ENCODE measurements around the gene INTS13. TPM values are rescaled to one million over a fixed set of nuclear protein-coding genes. Genes with fewer than 3 reads are reported as not detected.
"Not testable (repeated sequence)": the region's sequence is repeated elsewhere in the genome, so short reads cannot be mapped to it uniquely, and the experiment has no call there.

The INTS13 gene
- total RNA-seq, 1 donor from 2014 or later = 24.4 TPM

GRCh38 chr12:26971963-26972362 lies 34.2 kb upstream of the INTS13 start:
- Histone ChIP-seq H3K4me3 (no peak overlapping the region), H3K27me3 (ENCODE audit: low read depth) (no peaks in the 10 kb centered on the region), H3K36me3 (peaks cover 79% of the 10 kb centered on the region), H3K4me1 (no peaks in the 10 kb centered on the region), H3K9me3 (replicated peaks) (no peaks in the 10 kb centered on the region), H3K27ac (replicated peaks) (no peak overlapping the region)
- DNase-seq = no peak
- TF ChIP-seq CTCF (IDR thresholded peaks at IDR 0.05; ENCODE audit: borderline replicate concordance) = no peak
- intact Hi-C loops (cut with micrococcal nuclease) = no loop called here

DNA sequence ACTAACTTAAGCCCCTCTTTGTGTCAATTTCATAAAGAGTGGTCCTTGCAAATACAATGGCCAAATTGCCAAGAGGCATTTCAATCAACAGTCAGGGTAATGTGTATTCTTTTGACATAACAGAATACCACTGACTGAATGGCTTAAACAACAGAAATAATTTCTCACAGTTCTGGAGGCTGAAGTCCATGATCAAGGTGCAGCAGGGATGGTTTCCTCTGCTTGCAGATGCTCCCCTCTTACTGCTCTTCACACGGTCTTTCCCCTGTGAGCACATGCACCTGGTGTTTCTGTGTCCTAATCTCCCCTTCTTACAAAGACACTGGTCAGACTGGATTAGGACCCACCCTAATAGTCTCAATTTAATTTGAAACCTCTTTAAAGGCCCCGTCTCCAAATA lies 32.4 kb upstream of the INTS13 start:
- Histone ChIP-seq H3K4me1 (no peaks in the 10 kb centered on the region), H3K9me3 (replicated peaks) (no peaks in the 10 kb centered on the region), H3K27ac (replicated peaks) (no peak overlapping the region), H3K27me3 (ENCODE audit: low read depth) (no peaks in the 10 kb centered on the region), H3K36me3 (peaks cover 69% of the 10 kb centered on the region), H3K4me3 (no peak overlapping the region)
- no peak for TF ChIP-seq CTCF (IDR thresholded peaks at IDR 0.05; ENCODE audit: borderline replicate concordance)
- DNase-seq = no peak
- intact Hi-C loops (cut with micrococcal nuclease) = no loop called here

GRCh38 chr12:26966842-26967241 lies 29.1 kb upstream of the INTS13 start:
- intact Hi-C loops (cut with micrococcal nuclease) = no loop called here
- Histone ChIP-seq H3K27me3 (ENCODE audit: low read depth) (no peaks in the 10 kb centered on the region), H3K9me3 (replicated peaks) (no peaks in the 10 kb centered on the region), H3K4me1 (no peaks in the 10 kb centered on the region), H3K36me3 (peaks cover 64% of the 10 kb centered on the region), H3K27ac (replicated peaks) (no peak overlapping the region), H3K4me3 (no peak overlapping the region)
- no peak for TF ChIP-seq CTCF (IDR thresholded peaks at IDR 0.05; ENCODE audit: borderline replicate concordance)
- no peak for DNase-seq

GRCh38 chr12:26963413-26963812 lies 25.6 kb upstream of the INTS13 start:
- Histone ChIP-seq H3K4me1 (peaks cover 6% of the 10 kb centered on the region), H3K9me3 (replicated peaks) (no peaks in the 10 kb centered on the region), H3K4me3 (no peak overlapping the region), H3K36me3 (peaks cover 56% of the 10 kb centered on the region), H3K27ac (replicated peaks) (no peak overlapping the region), H3K27me3 (ENCODE audit: low read depth) (no peaks in the 10 kb centered on the region)
- no peak for TF ChIP-seq CTCF (IDR thresholded peaks at IDR 0.05; ENCODE audit: borderline replicate concordance)
- intact Hi-C loops (cut with micrococcal nuclease) = no loop called here
- DNase-seq = no peak

GRCh38 chr12:26961803-26962202 lies 24.0 kb upstream of the INTS13 start:
- peaks cover 60% of the 10 kb centered on the region for H3K36me3 ChIP-seq
- peaks cover 6% of the 10 kb centered on the region for H3K4me1 ChIP-seq
- H3K4me3 ChIP-seq = no peak overlapping the region
- no peaks in the 10 kb centered on the region for H3K27me3 ChIP-seq (ENCODE audit: low read depth)
- intact Hi-C loops (cut with micrococcal nuclease) = no loop called here
- H3K27ac ChIP-seq (replicated peaks) = no peak overlapping the region
- TF ChIP-seq CTCF (IDR thresholded peaks at IDR 0.05; ENCODE audit: borderline replicate concordance) = no peak
- no peak for DNase-seq
- H3K9me3 ChIP-seq (replicated peaks) = no peaks in the 10 kb centered on the region

- H3K4me1 ChIP-seq; intact Hi-C loops (cut with micrococcal nuclease); H3K27me3 ChIP-seq (ENCODE audit: low read depth); H3K9me3 ChIP-seq (replicated peaks); DNase-seq; H3K27ac ChIP-seq (replicated peaks); H3K4me3 ChIP-seq: not testable (repeated sequence)
- H3K36me3 ChIP-seq = peaks cover 61% of the 10 kb centered on the region
These were observed 23.6 kb upstream of the INTS13 start for GRCh38 chr12:26961391-26961790.
